NT2/D1 (cell line): ENCODE data around the gene APOE.

Experiments
- YY1 ChIP-seq: IDR thresholded peaks from 2 replicates; pipeline ENCODE4 v1.6.1; 2011; ENCODE audit not compliant: insufficient read length, insufficient read depth
- ZNF274 ChIP-seq: IDR thresholded peaks from 2 replicates; pipeline ENCODE4 v1.6.1; 2011; ENCODE audit warnings: mild to moderate bottlenecking, low read depth, low read length

- no peak for TF ChIP-seq YY1
- TF ChIP-seq ZNF274: no peak
These were observed at the start of gene APOE for GRCh38 chr19:44905437-44906160.
